ENCODE data around the gene PDK2. TPM values are rescaled to one million over a fixed set of nuclear protein-coding genes. Genes with fewer than 3 reads are reported as not detected.
A peak's percentile ranks its signal among the peaks of the same experiment; 100 is the strongest.

The PDK2 gene
- total RNA-seq, 1 donor from 2014 or later: 131 TPM

DNA sequence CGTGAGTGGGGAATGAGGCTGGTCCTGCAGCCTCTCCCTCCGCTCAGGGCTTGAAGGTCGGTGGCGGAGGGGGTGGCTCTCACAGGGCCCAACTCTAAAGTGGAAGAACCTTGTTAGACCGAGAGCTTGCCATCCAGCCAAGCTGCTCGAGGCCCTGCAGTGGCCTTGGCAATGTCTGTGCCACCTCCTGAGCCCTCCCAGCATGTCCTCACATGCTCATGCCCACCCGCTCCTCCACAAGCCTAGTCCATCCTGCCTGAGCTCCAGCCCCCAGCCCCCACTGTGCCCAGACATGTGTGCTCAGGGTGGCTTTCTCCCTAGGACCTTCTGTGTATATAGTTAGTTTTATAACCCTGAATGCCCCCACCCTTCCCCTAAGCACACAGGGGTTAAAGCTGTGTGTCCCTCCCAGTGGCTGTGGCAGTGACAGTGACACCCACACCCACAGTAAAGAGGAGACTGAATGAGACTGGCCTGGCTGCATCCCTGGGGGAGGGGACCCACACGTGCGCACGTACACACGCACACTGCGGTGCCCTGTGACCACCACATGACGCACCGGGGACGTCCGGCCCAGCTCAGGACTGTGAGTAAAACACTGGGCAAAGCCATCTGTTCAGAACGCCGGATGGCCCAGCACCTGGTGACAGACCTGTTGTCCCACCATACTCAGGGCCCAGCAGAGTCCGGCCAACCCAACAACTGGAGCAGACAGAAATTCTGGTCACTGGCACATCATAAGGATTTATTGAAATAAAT, 15.6 kb downstream of the PDK2 start:
- intact Hi-C loops (cut with DNase I): loop anchor here (5.0 kb wide), 1 partner anchor 37 kb away; no protein-coding TSS in a partner anchor
- peak; percentile 86 for DNase-seq (ENCODE audit: low spot score)

DNA sequence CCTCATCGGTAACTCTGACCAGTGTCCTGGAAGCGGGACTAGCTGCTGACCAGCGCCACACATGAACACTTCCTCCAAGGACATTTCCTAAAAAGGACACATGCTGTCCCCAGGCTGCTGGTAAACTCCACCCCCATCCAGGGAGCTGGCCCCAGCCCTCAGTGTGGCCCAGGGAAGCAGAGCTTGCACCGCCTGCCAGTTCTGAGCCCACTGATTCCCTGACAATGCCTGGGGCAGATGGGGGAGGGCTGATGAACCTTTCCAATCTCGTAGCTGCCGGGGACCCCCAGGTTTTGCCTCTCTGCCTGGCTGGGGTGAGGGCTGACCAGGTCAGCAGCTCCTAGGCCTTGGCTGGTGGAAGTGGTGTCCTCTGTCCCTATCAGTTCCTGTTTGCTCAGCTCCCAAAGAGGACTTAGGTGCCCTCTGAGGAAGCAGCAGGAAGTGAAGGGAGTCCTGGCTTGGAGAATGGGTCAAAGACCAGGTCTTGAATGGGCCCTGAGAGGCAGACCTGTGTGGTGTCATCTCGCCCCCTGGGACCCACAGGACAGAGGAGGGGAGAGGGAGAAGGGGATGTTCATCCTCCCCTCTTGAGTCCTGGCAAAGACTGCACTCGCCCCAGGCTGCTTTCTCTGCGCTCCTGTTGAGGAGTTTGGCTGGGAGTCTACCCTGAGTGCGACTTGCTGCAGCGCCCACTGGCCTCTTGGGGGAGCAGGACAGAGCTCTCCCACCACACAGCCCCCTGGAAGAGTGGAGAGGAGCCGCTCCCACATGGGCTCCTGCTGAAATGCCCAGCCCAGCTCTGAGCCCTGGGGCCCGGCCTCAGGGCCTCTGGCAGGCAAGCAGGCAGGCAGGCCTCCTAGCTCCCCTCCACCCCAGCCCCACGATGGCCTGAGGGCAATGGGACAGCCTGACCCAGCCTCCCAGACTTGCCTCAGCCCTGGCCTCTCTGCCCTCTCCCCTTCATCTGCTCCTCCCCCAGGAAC, 16.8 kb downstream of the PDK2 start:
- intact Hi-C loops (cut with DNase I): loop anchor here (5.0 kb wide), 1 partner anchor 35 kb away; no protein-coding TSS in a partner anchor
- DNase-seq (ENCODE audit: low spot score): peak; percentile 88

DNA sequence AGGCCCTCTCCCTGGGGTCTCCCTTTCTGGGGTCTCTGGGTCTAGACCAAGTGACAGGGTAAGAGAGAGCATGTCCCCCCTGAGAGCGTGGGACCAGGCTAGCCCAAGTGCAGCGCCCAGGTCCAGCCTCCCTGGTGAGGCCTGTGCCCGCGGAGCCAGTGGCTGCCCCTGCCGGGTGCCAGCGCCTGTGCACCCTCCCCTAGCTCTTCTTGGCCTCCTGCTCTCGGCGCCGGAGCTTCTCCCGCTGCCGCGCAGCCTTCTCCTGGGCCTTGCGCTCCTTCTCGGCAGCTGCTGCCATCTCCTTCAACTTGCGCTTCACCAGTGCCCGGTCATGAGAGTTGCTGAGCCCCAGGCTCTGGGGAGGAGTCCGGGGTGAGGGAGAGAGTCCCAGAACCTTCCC, 17.5 kb downstream of the PDK2 start:
- DNase-seq (ENCODE audit: low spot score): no peak
- intact Hi-C loops (cut with DNase I): loop anchor here (5.0 kb wide), 1 partner anchor 35 kb away; no protein-coding TSS in a partner anchor

DNA sequence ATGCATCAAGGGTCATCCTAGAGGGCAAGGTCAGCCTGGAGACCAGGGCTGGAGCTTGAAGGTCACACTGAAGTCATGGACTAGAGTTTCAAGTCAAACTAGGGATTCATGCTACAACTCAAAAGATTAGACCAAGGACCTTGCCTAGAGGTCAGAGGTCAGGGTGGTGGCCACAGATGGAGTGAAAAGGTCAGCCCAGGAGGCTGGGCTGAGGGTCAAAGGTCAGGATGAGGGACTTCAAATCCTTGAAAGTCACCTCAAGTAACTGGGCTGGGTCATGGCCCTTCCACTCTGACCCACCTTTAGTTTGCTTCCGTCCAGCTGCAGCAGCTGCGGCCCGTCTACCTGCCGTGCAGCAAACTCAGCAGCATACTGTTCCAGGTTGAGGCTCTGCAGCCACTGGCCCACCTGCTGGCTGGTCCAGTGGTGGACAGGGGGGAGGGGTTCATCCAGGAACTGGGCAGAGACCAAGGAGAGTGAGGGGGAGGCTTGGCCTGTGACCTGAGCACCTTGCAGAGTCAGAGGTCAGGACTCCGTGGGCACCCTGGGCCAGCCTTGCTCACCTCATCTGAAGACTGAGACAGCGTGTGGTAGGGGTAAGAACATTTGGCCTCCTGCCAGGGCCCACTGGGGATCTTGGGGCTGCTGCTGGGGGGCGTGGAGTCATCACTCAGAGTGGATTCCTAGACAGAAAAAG, 18.6 kb downstream of the PDK2 start:
- DNase-seq (ENCODE audit: low spot score): peak; percentile 77
- intact Hi-C loops (cut with DNase I): loop anchor here (5.0 kb wide), 1 partner anchor 34 kb away; no protein-coding TSS in a partner anchor

DNA sequence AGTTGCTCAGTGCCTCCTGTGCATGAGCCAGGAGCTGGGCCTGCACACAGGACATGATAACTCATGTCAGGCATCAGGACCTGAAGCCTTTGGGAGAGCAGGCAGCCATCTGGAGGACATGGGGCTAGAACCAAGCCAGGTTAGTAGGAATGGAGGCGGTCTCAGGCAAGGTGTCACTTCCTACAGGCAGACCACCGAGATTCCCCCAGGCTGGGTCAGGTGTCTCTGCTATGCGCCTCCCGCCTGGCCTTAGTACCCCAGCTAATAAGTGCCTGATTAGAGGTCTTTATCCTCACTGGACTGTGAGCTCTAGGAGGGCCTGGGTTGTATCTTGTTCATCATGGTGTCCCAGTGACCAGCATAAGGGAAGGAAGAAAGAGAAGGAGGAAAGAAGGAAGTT, 19.2 kb downstream of the PDK2 start:
- intact Hi-C loops (cut with DNase I): loop anchor here (5.0 kb wide), 1 partner anchor 33 kb away; no protein-coding TSS in a partner anchor

DNA sequence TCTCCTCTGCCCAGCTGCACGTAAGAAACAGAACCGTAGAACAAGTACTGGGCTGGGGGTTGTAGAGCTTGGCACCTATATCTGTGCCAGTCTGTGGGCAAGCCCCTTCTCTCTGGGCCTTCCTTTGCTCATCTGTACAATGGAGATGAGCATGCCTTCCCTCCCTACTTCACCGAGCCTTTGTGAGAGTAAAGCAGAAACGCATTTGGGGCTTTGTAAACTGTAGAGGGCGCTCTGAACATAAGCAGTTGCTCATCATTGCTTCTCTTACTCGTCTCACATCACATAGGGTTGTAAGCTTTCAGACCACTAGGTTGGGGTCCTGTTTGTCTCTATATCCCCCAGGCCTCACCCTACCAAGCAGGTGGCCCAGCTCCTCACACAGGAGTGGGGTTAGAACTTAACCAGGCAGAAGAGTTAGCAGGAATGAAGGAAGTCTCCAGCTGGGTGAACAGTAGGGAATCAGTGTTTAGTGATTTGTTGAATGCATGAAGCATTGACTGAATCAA, 19.8 kb downstream of the PDK2 start:
- intact Hi-C loops (cut with DNase I): loop anchor here (5.0 kb wide), 2 partner anchors 32 to 47 kb away; no protein-coding TSS in a partner anchor
- no peak for DNase-seq (ENCODE audit: low spot score)

More for the DNA sequence above, 19.2 kb downstream of the PDK2 start:
- DNase-seq (ENCODE audit: low spot score): no peak

DNA sequence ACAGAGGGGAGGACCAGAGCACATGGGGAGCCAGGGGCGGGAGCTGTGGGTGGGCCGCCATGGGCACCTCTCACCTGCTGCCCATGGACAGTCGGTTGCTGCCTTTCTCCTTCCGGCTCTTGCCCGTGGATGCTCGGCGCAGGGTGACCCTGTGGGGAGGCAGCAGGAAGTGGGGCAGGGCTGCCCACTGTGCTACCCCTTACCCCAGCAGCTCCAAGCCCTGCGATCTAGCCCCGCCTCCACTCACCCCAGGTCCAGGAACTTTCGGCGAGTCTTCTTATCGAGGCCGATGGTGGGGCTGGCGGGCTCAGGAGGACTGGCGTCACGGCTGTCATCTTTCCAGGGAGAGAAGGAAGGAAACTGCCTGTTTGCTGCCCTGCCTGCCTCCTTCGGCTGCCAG, 20.6 kb downstream of the PDK2 start:
- no peak for DNase-seq (ENCODE audit: low spot score)
- intact Hi-C loops (cut with DNase I): loop anchor here (5.0 kb wide), 1 partner anchor 47 kb away; no protein-coding TSS in a partner anchor

DNA sequence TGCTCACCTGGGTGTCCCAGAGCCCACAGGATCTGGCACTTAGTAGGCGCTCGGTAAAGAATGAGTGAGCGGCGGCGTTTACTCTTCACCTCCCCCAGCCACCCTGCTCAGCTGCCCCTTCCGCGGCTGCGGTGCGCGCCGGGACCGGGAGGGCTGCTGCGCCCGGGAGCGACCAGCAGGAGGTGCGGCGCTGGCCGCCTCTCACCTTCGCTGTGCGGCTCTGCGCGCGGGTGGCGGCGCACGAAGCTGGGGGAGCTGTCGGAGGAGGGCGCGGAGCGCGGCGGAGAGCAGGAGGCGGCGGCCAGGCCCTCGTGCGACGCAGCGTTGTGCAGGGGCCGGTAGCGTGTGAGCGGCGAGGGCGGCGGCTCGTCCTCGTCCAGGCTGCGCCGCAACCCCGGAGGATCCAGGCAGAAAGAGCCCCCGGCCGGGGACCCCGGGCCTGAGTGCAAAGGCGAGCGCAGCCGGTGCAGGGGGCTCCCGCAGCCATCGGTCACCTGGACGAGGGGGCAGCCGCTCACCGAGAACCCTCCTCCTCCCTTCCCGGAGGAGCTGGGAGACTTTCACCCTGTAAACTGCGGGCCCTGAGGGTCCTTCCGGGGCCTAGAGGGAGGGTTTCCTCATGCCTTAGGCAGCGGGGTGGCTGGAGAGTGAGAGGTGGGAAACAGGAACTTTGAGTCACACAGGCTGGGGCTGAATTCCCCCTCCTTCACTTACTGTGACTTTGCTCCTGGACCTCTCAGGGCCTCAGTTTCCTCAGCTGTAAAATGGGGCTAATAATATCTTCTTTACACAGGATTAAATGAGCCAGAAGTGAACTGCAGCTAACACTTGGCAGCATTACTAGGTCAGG, 22.3 kb downstream of the PDK2 start:
- intact Hi-C loops (cut with DNase I): loop anchor here (5.0 kb wide), 1 partner anchor 45 kb away; no protein-coding TSS in a partner anchor
- peak; percentile 69 for DNase-seq (ENCODE audit: low spot score)

DNA sequence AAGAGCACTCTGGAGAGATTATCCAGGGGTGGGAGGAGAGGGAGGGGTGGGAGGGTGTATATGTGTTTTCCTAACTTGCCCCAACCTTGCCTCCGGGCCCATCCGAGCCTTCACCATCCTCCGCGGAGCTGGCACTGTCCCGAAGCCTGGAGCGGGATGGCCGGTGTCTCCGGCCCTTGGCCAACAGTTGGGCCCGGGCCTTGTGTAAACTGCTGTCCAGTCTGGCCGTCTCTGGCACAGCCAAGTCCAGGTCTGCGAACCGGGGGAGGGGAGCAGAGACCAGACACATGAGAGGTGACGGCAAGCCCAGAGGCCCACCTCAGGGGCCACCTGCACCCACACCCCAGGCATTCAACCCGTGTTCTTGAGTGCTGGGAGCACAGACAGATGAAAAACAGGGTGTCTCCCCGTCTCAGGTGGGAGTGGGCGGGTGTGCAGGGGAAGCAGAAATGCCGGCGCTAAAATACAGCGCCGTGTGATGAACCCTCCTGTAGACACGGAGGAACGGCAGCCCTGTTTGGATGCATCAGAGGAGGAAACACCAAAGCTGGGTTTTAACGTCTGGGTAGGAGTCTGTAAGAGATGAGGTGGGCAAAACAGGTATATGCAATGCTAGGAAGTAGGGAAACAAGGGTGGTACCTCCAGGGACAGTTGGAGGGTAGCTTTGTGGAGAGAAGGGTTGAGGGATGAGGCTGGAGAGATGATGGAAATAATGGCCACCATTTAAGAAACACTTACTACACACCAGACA, 23.1 kb downstream of the PDK2 start:
- DNase-seq (ENCODE audit: low spot score): no peak
- intact Hi-C loops (cut with DNase I): loop anchor here (5.0 kb wide), 1 partner anchor 44 kb away; no protein-coding TSS in a partner anchor

DNA sequence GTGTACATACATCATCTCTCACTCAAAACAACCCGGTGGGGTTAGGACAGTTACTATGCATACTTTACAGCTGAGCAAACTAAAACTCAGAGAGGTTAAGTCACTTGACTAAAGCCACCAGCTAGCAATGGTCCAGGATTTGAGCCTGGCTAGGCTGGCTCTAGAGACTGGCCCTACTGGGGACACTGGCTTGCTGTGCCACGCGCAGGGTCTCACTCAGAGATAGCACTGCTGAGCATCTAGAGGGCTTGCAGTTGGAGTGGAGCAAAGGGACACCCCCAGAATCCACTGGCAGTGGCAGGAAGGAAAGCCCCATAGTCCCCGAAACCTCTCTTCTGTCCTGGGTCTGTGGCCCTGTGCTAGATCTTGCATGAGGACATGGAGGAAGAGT, 23.7 kb downstream of the PDK2 start:
- intact Hi-C loops (cut with DNase I): loop anchor here (5.0 kb wide), 1 partner anchor 43 kb away; no protein-coding TSS in a partner anchor
- DNase-seq (ENCODE audit: low spot score): no peak

DNA sequence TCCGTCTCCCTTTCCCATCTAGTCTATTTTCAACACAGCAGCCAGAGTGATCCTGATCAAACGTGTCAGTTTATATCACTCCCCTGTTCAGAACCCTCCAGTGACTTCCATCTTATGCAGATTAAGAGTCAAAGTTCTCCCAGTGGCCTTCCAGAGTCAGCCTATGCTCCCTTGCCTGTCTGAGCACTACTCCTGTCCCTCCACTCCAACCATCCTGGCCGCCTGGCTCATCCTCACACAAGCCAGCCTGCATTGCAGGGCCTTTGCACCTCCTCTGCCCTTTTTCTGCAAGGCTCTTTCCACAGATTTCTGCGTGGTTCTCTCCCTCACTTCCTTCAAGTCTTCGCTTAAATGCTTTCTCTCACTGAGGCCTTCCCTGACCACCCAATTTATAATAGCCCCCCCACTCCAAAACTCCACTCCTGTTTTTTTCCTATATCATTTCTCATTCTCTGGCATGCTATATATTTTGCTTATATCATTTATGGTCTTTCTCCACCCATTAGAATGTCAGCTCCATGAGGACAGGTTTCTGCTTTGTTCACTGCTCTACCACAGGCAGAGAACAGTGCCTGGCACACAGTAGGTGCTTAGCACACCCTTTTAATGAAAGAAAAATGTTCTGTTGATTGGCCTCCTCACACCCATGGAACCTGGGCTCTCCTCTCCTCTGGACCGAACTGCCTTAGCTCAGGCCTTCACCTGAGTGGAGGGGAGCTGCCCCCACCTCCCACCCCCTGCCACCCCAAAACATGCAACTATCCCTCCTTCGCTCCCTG, 25.5 kb downstream of the PDK2 start:
- intact Hi-C loops (cut with DNase I): no loop called here
- no peak for DNase-seq (ENCODE audit: low spot score)

DNA sequence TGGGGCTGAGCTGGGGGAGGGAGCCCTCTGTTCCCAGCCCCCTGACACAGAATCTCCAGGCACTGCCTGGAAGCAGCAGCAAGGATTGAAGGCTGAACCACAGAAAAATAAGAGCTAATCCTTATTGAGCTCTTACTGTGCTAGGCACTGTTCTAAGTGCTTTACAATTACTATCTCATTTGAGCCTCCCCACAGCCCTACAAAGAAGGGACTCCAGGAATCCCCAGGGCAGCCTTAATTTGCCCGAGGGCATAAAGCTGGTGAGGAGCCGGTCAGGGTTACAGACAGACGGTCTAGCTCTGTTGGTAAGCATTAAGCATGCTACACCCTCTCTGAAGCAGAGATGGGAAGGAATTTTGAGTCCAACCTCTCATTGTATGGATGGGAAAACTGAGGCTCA, 27.8 kb downstream of the PDK2 start:
- no peak for DNase-seq (ENCODE audit: low spot score)
- intact Hi-C loops (cut with DNase I): no loop called here

DNA sequence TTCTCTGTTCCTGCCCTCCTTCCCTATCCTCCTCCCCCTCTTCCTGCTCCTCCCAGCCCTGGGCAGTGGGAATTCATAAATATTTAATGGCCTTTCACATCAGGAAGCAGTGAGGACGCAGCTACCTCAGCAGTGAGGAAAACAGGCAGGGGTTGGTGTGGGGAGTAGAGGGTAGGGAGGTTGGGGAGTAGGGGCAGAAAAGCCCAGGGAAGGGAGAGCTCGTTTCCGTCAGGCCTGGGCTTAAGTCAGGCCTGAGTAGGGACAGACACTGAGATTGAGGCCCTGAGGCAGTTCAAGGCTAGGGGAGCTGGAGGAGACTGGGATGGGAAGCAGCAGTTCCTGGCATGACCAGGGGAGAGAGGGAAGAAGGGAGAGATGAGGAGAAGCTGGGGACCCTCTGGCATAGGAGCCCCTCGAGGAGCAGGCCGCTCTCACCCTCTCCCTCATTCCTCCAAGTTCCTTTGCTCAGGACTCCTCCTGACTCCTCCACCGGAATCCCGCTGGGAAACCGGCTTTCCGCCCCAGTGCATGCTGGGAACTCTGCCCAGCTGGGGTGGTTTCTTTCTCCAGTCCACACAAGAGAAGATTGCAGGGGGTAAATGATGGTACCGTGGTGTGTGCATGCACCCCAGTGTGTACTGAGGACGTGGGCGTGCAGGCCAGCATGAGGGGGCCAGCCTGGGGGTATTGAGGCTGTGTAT, 28.6 kb downstream of the PDK2 start:
- DNase-seq (ENCODE audit: low spot score): no peak
- intact Hi-C loops (cut with DNase I): no loop called here

DNA sequence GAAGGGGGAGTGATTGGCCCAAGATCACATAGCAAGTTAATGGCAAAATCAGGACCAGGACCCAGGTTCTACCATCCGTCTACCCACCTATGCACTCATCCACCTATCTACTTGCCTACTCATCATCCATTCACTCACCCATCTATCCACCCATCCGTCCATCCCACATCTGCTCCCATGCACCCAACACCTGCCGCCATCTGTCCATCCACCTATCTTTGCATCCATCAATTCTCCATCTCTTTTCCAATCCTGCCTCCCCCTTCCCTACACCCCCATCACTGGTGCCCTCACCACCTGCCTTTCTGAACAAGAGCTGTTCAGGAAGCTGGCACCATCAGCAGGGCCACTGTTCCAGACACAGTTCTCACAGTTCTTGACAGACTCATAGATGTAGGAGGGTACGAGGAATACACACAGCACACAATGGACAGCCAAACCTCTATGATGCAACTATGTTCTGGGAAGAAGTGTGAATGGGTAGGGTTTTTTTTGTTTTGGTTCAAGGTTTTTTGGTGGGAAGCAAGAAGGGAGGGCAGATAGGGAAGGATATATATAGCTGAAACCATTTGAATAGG, 30.4 kb downstream of the PDK2 start:
- intact Hi-C loops (cut with DNase I): no loop called here
- DNase-seq (ENCODE audit: low spot score): no peak

DNA sequence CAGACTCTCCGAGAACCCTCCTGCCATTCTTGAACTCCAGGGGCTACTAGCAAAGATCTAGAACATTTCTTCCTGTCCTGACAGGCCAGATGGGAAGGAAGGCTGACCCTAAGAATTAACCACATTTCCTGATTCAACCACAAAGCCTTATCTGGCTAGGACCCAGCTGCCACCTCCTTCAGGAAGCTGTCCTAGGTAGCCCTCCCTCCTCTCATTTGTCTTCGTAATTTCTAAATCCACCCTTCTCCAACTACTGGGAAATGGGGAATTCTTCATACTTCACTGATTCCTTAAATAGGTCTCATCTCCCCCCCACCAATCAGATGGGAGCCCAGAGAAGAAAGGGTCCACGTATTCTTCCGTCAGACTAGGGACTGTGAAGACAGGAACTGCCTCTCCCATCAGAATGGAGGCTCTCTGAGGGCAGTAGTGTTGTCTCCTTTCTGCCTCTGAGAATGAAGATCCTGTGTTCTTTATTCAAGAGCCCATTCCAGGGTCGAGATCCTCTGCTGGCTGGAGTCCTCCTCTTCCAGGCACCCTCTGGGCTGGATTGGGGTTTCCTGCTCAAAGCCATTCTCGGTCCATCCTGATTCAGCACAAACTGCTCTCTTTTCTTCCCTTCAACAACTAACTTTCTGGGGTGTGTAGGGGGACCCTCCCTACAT, 32.7 kb downstream of the PDK2 start:
- intact Hi-C loops (cut with DNase I): no loop called here
- DNase-seq (ENCODE audit: low spot score): no peak

All from cardiac septum (tissue), 1 donor.